ENCODE measurements around the gene IPMK.
A peak's percentile ranks its signal among the peaks of the same experiment; 100 is the strongest.

- TF ChIP-seq POLR2A (IDR thresholded peaks at IDR 0.05; ENCODE audit: extremely low read depth, insufficient read length): no peak
- peak; percentile 61 for TF ChIP-seq MAX (IDR thresholded peaks at IDR 0.05; ENCODE audit: low read depth, low read length)
Observed at GRCh38 chr10:58266003-58266825, 1.5 kb downstream of the IPMK start.

Data from NB4 (cell line).